HCT116 (cell line): Measurements from ENCODE around the gene TUBA8. TPM values are rescaled to one million over a fixed set of nuclear protein-coding genes. Genes with fewer than 3 reads are reported as not detected.

Experiments used
- ATAC-seq: fragments of 200-7000 bp; cut with Tn5 transposase; 2 replicates; pipeline ENCODE4 v1.9.1; 2020; ENCODE audit warnings: mild to moderate bottlenecking, moderate library complexity
- BruUV-seq: library from RNA; stranded (reverse); fragments of 400-500 nt; replicated peaks from 2 replicates; lab custom pipeline; 2021; lab: Mats Ljungman, UMichigan
- CTCF ChIA-PET: fragments of 300-600 bp; sonication (Branson Sonifier 250); formaldehyde crosslinking; loops from one replicate; lab custom pipeline; 2021; ENCODE audit warnings: antibody characterized with exemption; lab: Charles Lee
- POLR2A ChIA-PET: fragments of 300-600, 350-600 bp; sonication (Branson Sonifier 250); formaldehyde crosslinking; loops from one replicate; lab custom pipeline; 2021; ENCODE audit warnings: antibody characterized with exemption; lab: Charles Lee
- RAD21 ChIA-PET, 2 experiments: fragments of 300-600 bp; sonication (Branson Sonifier 250); formaldehyde crosslinking; loops; one replicate each; lab custom pipeline; 2023; ENCODE audit warnings: low total read pairs in 2 of 2; ENCODE audit not compliant: uncharacterized antibody in 2 of 2, unreplicated experiment in 2 of 2, low non-redundant PET in 1 of 2; lab: Charles Lee
- DNase-seq: peaks from one replicate; pipeline ENCODE4 v3.0.0-alpha.2; 2010; ENCODE audit warnings: low read depth, low spot score
- H2AFZ ChIP-seq: fragments of 200-600 bp; shearing (Covaris generic), sonication (generic); 2 replicates; pipeline ENCODE4 v1.6.1; 2017; ENCODE audit warnings: low read depth, mixed run types, mixed read lengths, antibody characterized with exemption, low read length; ENCODE audit not compliant: poor library complexity, severe bottlenecking
- H3K27ac ChIP-seq: 2 replicates; pipeline ENCODE4 v1.5.1; 2012; ENCODE audit warnings: low read depth, low read length
- H3K27me3 ChIP-seq: fragments of 200-600 bp; sonication (generic); 2 replicates; pipeline ENCODE4 v1.6.1; 2016; ENCODE audit warnings: mixed run types, low read length, mixed read lengths; ENCODE audit not compliant: insufficient read depth
- H3K36me3 ChIP-seq, 2 experiments: fragments of 200-500 bp in 1 of 2; fragments of 200-600 bp in 1 of 2; sonication (Bioruptor generic) in 1 of 2; sonication (generic) in 1 of 2; 2 replicates each; pipeline versions ENCODE4 v1.5.1 to v1.6.1; 2014 to 2016; ENCODE audit warnings: low read length in 2 of 2, inconsistent platforms in 1 of 2, mixed read lengths in 1 of 2, mixed run types in 1 of 2; ENCODE audit not compliant: insufficient read depth in 2 of 2, control insufficient read depth in 1 of 2
- H3K4me1 ChIP-seq, 2 experiments: fragments of 200-600 bp in 1 of 2; sonication (generic) in 1 of 2; 2 replicates each; pipeline versions ENCODE4 v1.5.1 to v1.6.1; 2012 to 2017; ENCODE audit warnings: low read length in 2 of 2, inconsistent platforms in 1 of 2, mild to moderate bottlenecking in 1 of 2, mixed read lengths in 1 of 2, mixed run types in 1 of 2, moderate library complexity in 1 of 2; ENCODE audit not compliant: insufficient read depth in 2 of 2, control insufficient read depth in 1 of 2
- H3K4me2 ChIP-seq: fragments of 200-600 bp; sonication (generic); 2 replicates; pipeline ENCODE4 v1.6.1; 2017; ENCODE audit warnings: mixed run types, low read length, mixed read lengths
- H3K4me3 ChIP-seq, 2 experiments: fragments of 200-600 bp in 1 of 2; sonication (generic) in 1 of 2; replicated peaks in 1 of 2; 2 replicates each; pipeline ENCODE4 v1.5.1; 2011 to 2016; ENCODE audit warnings: low read length in 2 of 2, control low read depth in 1 of 2, low read depth in 1 of 2, mild to moderate bottlenecking in 1 of 2, mixed read lengths in 1 of 2, mixed run types in 1 of 2
- H3K79me2 ChIP-seq: fragments of 200-600 bp; sonication (generic); 2 replicates; pipeline ENCODE4 v1.6.1; 2017; ENCODE audit warnings: mild to moderate bottlenecking, mixed run types, low read length, moderate library complexity, mixed read lengths; ENCODE audit not compliant: insufficient read depth
- H3K9ac ChIP-seq: fragments of 200-600 bp; sonication (generic); 2 replicates; pipeline ENCODE4 v1.6.1; 2016; ENCODE audit warnings: low read length, mixed read lengths
- H3K9me2 ChIP-seq: fragments of 200-600 bp; sonication (generic), shearing (Covaris generic); 2 replicates; pipeline ENCODE4 v1.6.1; 2017; ENCODE audit warnings: mixed run types, mild to moderate bottlenecking, moderate library complexity; ENCODE audit not compliant: insufficient read depth
- H3K9me3 ChIP-seq, 2 experiments: fragments of 200-500 bp in 1 of 2; fragments of 200-600 bp in 1 of 2; sonication (Bioruptor generic) in 1 of 2; sonication (generic) in 1 of 2; 2 replicates each; pipeline ENCODE4 v1.6.1; 2014 to 2017; ENCODE audit warnings: low read length in 2 of 2, mixed read lengths in 2 of 2, inconsistent platforms in 1 of 2, low read depth in 1 of 2, mild to moderate bottlenecking in 1 of 2, mixed run types in 1 of 2, moderate library complexity in 1 of 2; ENCODE audit not compliant: control insufficient read depth in 1 of 2, insufficient read depth in 1 of 2
- H4K20me1 ChIP-seq: fragments of 200-600 bp; sonication (generic), shearing (Covaris generic); 2 replicates; pipeline ENCODE4 v1.6.1; 2017; ENCODE audit warnings: mixed run types, mild to moderate bottlenecking, moderate library complexity; ENCODE audit not compliant: insufficient read depth
- ATF3 ChIP-seq: IDR thresholded peaks from 2 replicates; pipeline ENCODE4 v1.6.1; 2012
- CBX3 ChIP-seq: IDR thresholded peaks from 2 replicates; pipeline ENCODE4 v1.6.1; 2012; ENCODE audit warnings: low read depth
- EGR1 ChIP-seq: IDR thresholded peaks from 2 replicates; pipeline ENCODE4 v1.6.1; 2012; ENCODE audit warnings: low read depth
- EZH2phosphoT487 ChIP-seq: fragments of 200-600 bp; IDR thresholded peaks from 2 replicates; pipeline ENCODE4 v1.6.1; 2018; ENCODE audit warnings: antibody characterized with exemption, borderline replicate concordance
- JUND ChIP-seq: IDR thresholded peaks from 2 replicates; pipeline ENCODE4 v1.6.1; 2012
- MAX ChIP-seq: IDR thresholded peaks from 2 replicates; pipeline ENCODE4 v1.6.1; 2012
- RAD21 ChIP-seq: IDR thresholded peaks from 2 replicates; pipeline ENCODE4 v1.6.1; 2012; ENCODE audit warnings: low read depth, mild to moderate bottlenecking
- REST ChIP-seq: IDR thresholded peaks from 2 replicates; pipeline ENCODE4 v1.6.1; 2012; ENCODE audit warnings: low read depth
- SP1 ChIP-seq: IDR thresholded peaks from 2 replicates; pipeline ENCODE4 v1.6.1; 2012; ENCODE audit warnings: low read depth
- TCF7L2 ChIP-seq: IDR thresholded peaks from 2 replicates; pipeline ENCODE4 v1.7.0; 2011; ENCODE audit warnings: borderline replicate concordance, inconsistent platforms; ENCODE audit not compliant: insufficient read depth, insufficient read length; ENCODE audit errors: extremely low read depth
- YY1 ChIP-seq: IDR thresholded peaks from 2 replicates; pipeline ENCODE4 v1.6.1; 2011; ENCODE audit warnings: low read length, low read depth, moderate library complexity, mild to moderate bottlenecking; ENCODE audit not compliant: insufficient replicate concordance; ENCODE audit errors: extremely low read depth
- ZBTB33 ChIP-seq: IDR thresholded peaks from 2 replicates; pipeline ENCODE4 v1.6.1; 2011; ENCODE audit warnings: mild to moderate bottlenecking, low read length, moderate library complexity; ENCODE audit not compliant: insufficient replicate concordance; ENCODE audit errors: extremely low read depth
- ZFX ChIP-seq: fragments of 450-650 bp; IDR thresholded peaks from 2 replicates; pipeline ENCODE4 v1.6.1; 2017
- ZNF274 ChIP-seq: fragments of 200-500 bp; sonication (Bioruptor generic); IDR thresholded peaks from 2 replicates; pipeline ENCODE4 v1.6.1; 2014; ENCODE audit warnings: mild to moderate bottlenecking, low read depth, low read length, inconsistent platforms
- intact Hi-C: fragments of 100-400 bp; cut with micrococcal nuclease; formaldehyde crosslinking; loops from 2 replicates; pipeline ENCODE4 v1.10.0; 2022
- total RNA-seq: library from RNA; stranded (reverse); gene quantifications from one replicate; pipeline ENCODE4 v1.2.1, GENCODE V29; 2021; ENCODE audit not compliant: unreplicated experiment

The TUBA8 gene
- total RNA-seq, 1 experiment from 2014 or later = 2.3 TPM

GRCh38 chr22:18065256-18065655 is 45.4 kb upstream of the TUBA8 start (continued):
- TF ChIP-seq REST (no peak), YY1 (no peak)

- RAD21 ChIA-PET = no interaction called here
- H4K20me1 ChIP-seq = no peaks in the 10 kb centered on the region
- ATAC-seq (no peak), DNase-seq (no peak)
- no TSS peak for BruUV-seq
- POLR2A ChIA-PET = interaction anchor here (0.6 kb wide), 1 partner anchor 8 kb away, joined by 4 read pairs; no protein-coding TSS in a partner anchor
- CTCF ChIA-PET = interaction anchor here (1.0 kb wide), 1 partner anchor 10 kb away, joined by 3 read pairs; no protein-coding TSS in a partner anchor
- H3K36me3 ChIP-seq = no peaks in the 10 kb centered on the region
- H3K4me1 ChIP-seq = peaks cover 0 to 6% of the 10 kb centered on the region in 2 experiments; a peak in 3 of 4 replicates
- H3K79me2 ChIP-seq = no peaks in the 10 kb centered on the region
- H3K9ac ChIP-seq = no peak overlapping the region
- no peaks in the 10 kb centered on the region for H3K9me2 ChIP-seq
- no peaks in the 10 kb centered on the region; the same call in 1 of the 2 replicates for H3K27me3 ChIP-seq
- H3K27ac ChIP-seq = no peak overlapping the region
- H3K4me2 ChIP-seq = no peak overlapping the region
- intact Hi-C loops = no loop called here
- no peak overlapping the region for H3K4me3 ChIP-seq
- H3K9me3 ChIP-seq = no peaks in the 10 kb centered on the region
- H2AFZ ChIP-seq = no peak overlapping the region
- no peak for TF ChIP-seq RAD21
- no peak for TF ChIP-seq ZNF274
- no peak for TF ChIP-seq ATF3
- TF ChIP-seq EZH2phosphoT487 = no peak
- no peak for TF ChIP-seq ZBTB33
- TF ChIP-seq CBX3 = no peak
- TF ChIP-seq REST = no peak
- no peak for TF ChIP-seq JUND
- TF ChIP-seq SP1 = no peak
- no peak for TF ChIP-seq MAX
- TF ChIP-seq EGR1 = no peak
- TF ChIP-seq ZFX = no peak
- no peak for TF ChIP-seq TCF7L2
These were observed 44.3 kb upstream of the TUBA8 start for GRCh38 chr22:18066181-18066859.
